Measurements from ENCODE around the gene RAPGEF4.

The RAPGEF4 gene

DNA sequence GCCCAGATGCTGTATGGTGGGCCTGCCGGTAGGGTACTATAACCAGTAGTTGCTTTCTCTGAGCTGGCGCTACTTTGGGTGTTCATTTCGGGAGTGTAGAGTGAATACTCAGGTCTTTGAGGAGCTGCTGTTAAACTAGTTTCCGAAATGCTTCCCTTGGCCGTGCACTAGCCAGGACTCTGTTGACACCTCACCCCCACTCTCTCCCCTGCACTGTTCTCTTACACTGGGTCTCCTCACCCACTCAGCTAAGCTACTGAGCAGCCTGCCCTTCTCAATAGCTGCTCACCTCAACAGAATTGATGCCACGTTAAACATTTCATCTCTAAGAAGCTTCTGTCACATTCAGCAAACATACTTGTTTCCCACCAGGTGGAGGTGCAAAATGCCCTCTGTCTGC lies 86.9 kb downstream of the RAPGEF4 start:
- Histone ChIP-seq H3K4me2 (ENCODE audit: low read length) (no peak overlapping the region), H3K27ac (ENCODE audit: low read depth, low read length) (no peak overlapping the region), H3K9me2 (replicated peaks; ENCODE audit: control insufficient read depth, low read length) (no peaks in the 10 kb centered on the region), H3K9me3 (ENCODE audit: control insufficient read depth, insufficient read depth, low read length) (no peaks in the 10 kb centered on the region), H3K27me3 (ENCODE audit: control insufficient read depth, low read length) (peaks cover 17% of the 10 kb centered on the region), H3K4me1 (ENCODE audit: control insufficient read depth, low read length) (no peaks in the 10 kb centered on the region), H3K36me3 (ENCODE audit: control insufficient read depth, low read length) (no peaks in the 10 kb centered on the region), H3K79me2 (ENCODE audit: control insufficient read depth, low read length) (no peaks in the 10 kb centered on the region), H3F3A (ENCODE audit: control insufficient read depth, insufficient read depth) (no peaks in the 10 kb centered on the region), H3K4me3 (ENCODE audit: low read length) (no peak overlapping the region), H4K20me1 (ENCODE audit: control insufficient read depth, insufficient read depth, low read depth, low read length) (no peaks in the 10 kb centered on the region)
- TF ChIP-seq, protein P1, sequence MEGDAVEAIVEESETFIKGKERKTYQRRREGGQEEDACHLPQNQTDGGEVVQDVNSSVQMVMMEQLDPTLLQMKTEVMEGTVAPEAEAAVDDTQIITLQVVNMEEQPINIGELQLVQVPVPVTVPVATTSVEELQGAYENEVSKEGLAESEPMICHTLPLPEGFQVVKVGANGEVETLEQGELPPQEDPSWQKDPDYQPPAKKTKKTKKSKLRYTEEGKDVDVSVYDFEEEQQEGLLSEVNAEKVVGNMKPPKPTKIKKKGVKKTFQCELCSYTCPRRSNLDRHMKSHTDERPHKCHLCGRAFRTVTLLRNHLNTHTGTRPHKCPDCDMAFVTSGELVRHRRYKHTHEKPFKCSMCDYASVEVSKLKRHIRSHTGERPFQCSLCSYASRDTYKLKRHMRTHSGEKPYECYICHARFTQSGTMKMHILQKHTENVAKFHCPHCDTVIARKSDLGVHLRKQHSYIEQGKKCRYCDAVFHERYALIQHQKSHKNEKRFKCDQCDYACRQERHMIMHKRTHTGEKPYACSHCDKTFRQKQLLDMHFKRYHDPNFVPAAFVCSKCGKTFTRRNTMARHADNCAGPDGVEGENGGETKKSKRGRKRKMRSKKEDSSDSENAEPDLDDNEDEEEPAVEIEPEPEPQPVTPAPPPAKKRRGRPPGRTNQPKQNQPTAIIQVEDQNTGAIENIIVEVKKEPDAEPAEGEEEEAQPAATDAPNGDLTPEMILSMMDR (IDR thresholded peaks at IDR 0.05; ENCODE audit: low read depth, low read length, poor library complexity, severe bottlenecking) = no peak
- no peak for TF ChIP-seq EZH2phosphoT487 (IDR thresholded peaks at IDR 0.05; ENCODE audit: borderline replicate concordance, low read length)

DNA sequence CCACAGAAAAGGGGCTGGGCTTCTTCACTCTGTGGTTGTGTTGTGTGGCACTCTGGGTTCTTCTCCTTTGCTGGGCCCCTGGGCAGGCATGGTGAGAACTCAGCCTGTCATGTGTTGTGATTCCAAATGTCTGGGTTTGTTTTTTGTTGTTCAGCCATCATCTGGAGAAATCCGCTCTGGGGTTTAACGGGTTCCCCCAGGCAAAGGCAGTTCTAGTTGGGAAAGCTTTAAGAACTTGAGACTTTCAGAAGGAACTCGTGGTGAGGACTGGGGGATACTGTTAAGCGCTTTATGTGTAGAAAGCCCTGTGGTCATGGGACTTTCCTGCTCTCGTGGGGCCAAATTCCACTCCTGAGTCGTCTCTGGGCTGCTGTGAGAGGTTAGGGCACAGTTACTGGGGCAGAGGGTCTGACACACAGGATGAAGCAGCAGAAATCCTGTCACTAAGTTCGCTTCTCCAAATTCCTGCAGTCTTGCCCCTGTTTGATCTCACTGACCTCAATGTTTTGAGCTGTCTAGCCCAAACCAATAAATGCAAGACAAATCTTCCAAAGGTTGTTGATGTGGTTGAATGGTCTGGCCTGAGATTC lies 87.7 kb downstream of the RAPGEF4 start:
- Histone ChIP-seq H3F3A (ENCODE audit: control insufficient read depth, insufficient read depth) (no peaks in the 10 kb centered on the region), H3K36me3 (ENCODE audit: control insufficient read depth, low read length) (no peaks in the 10 kb centered on the region), H3K4me1 (ENCODE audit: control insufficient read depth, low read length) (no peaks in the 10 kb centered on the region), H3K4me3 (ENCODE audit: low read length) (no peak overlapping the region), H3K9me3 (ENCODE audit: control insufficient read depth, insufficient read depth, low read length) (no peaks in the 10 kb centered on the region), H3K4me2 (ENCODE audit: low read length) (no peak overlapping the region), H3K79me2 (ENCODE audit: control insufficient read depth, low read length) (no peaks in the 10 kb centered on the region), H4K20me1 (ENCODE audit: control insufficient read depth, insufficient read depth, low read depth, low read length) (no peaks in the 10 kb centered on the region), H3K9me2 (replicated peaks; ENCODE audit: control insufficient read depth, low read length) (no peaks in the 10 kb centered on the region), H3K27ac (ENCODE audit: low read depth, low read length) (no peak overlapping the region), H3K27me3 (ENCODE audit: control insufficient read depth, low read length) (peaks cover 17% of the 10 kb centered on the region)
- no peak for TF ChIP-seq EZH2phosphoT487 (IDR thresholded peaks at IDR 0.05; ENCODE audit: borderline replicate concordance, low read length)
- TF ChIP-seq, protein P1 (IDR thresholded peaks at IDR 0.05; ENCODE audit: low read depth, low read length, poor library complexity, severe bottlenecking) = no peak

DNA sequence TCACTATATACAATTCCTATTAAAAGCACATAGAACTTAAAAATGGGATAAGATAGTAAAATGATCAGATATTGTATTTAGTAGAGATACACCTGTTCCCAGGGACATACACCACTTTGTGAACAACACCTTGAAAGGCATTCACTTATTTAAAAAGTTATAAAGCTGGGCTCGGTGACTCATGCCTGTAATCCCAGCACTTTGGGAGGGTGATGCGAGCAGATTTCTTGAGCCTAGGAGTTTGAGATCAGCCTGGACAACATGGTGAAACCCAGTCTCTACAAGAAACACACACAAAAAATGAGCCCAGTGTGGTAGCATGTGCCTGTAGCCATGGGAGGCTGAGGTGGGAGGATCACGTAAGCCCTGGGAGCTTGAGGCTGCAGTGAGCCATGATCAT lies 90.9 kb downstream of the RAPGEF4 start:
- Histone ChIP-seq H3K9me2 (replicated peaks; ENCODE audit: control insufficient read depth, low read length) (no peaks in the 10 kb centered on the region), H3K4me1 (ENCODE audit: control insufficient read depth, low read length) (no peaks in the 10 kb centered on the region), H3K79me2 (ENCODE audit: control insufficient read depth, low read length) (no peaks in the 10 kb centered on the region), H3F3A (ENCODE audit: control insufficient read depth, insufficient read depth) (no peaks in the 10 kb centered on the region), H3K36me3 (ENCODE audit: control insufficient read depth, low read length) (no peaks in the 10 kb centered on the region), H4K20me1 (ENCODE audit: control insufficient read depth, insufficient read depth, low read depth, low read length) (no peaks in the 10 kb centered on the region), H3K4me3 (ENCODE audit: low read length) (no peak overlapping the region), H3K4me2 (ENCODE audit: low read length) (no peak overlapping the region), H3K9me3 (ENCODE audit: control insufficient read depth, insufficient read depth, low read length) (no peaks in the 10 kb centered on the region), H3K27me3 (ENCODE audit: control insufficient read depth, low read length) (peaks cover 22% of the 10 kb centered on the region), H3K27ac (ENCODE audit: low read depth, low read length) (no peak overlapping the region)
- no peak for TF ChIP-seq EZH2phosphoT487 (IDR thresholded peaks at IDR 0.05; ENCODE audit: borderline replicate concordance, low read length)
- TF ChIP-seq, protein P1 (IDR thresholded peaks at IDR 0.05; ENCODE audit: low read depth, low read length, poor library complexity, severe bottlenecking) = no peak
